ENCODE data around the gene PRKX.
"Not testable (repeated sequence)": the region's sequence is repeated elsewhere in the genome, so short reads cannot be mapped to it uniquely, and the experiment has no call there.

Gene PRKX

DNA sequence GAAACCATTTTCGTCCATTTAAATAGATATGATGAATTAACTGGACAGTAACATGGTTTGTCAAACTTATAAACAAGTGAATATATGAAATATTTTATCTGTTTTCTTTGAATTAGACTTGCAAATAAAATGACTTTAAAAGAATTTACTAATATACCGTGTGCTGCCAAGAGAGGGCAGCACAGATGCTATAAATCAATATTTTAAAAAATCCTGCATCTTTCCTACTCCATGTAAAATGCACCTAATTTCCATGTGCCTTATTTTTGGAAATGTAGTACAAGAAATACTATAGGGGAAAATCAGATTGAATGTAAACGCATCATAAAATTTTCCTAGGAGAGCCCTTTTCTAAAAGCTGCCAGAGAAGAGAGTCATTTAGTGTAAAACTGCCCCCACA lies 62.2 kb downstream of the PRKX start:
- DNase-seq, result peak; percentile 13 to 50

DNA sequence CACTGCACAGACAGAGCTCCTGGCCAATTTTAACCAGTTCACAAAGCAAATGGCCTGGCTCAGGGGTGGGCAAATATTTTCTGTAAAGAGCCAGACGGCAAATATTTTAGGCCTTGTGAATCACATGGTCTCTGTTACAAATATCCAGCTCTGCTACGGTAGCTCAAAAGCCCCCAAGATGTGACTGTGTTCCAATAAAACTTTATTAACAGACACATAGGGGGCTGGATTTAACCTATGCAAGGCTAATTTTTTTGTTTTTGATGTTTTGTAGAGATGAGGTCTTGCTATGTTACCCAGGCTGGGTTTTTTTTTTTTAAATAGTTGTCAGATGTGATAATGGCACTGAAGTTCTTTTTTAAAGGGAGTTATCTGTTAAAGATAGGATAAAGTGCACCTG lies 65.4 kb downstream of the PRKX start:
- no peak for DNase-seq

DNA sequence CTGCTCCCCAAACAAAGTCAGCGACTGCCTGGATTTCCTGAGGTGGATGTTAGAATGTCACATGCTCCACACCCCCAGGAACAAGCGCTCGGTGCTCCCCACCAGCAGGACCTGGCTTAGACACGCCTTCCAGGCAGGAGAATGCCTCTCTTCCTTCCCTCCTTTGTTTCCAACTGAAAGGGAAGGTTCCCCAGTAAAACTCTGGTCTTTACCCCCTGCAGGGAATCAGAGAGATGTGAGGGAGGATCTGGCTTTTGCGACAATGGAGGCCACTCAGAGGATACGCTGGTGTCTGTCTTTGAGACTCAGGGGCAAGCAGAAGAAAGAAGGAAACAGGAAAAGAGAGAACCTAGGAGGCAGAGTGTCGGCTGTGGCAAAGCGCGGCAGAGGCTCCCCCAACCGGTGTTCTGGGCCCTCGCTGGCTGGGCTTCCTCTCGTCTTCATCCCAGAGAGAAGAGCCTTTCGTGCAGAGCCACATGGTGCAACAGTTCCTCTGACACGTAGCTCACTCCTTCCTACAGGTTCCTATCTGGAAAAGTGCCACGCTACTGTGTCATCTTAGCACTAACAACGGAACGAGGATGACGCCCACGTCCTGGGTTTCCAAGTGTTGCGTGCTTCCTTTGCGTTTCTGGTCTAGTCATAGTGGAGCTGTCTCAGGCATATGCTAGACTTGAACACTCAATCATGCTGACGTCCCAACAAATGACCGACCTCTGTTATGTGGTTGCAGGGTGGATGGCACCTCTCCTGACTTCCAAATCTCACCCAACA lies 73.4 kb downstream of the PRKX start:
- not testable (repeated sequence) for DNase-seq

DNA sequence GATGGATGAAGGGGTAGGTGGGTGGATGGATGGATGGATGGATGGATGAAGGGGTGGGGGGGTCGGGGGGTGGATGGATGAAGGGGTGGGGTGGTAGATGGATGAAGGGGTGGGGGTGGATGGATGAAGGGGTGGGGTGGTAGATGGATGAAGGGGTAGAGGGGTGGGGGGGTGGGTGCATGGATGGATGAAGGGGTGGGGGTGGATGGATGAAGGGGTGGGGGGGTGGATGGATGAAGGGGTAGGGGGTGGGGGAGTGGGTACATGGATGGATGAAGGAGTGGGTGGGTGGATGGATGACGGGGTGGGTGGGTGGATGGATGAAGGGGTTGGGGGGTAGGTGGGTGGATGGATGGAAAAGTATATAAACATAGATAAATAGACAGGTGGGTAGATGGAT lies 74.2 kb downstream of the PRKX start:
- no peak for DNase-seq

DNA sequence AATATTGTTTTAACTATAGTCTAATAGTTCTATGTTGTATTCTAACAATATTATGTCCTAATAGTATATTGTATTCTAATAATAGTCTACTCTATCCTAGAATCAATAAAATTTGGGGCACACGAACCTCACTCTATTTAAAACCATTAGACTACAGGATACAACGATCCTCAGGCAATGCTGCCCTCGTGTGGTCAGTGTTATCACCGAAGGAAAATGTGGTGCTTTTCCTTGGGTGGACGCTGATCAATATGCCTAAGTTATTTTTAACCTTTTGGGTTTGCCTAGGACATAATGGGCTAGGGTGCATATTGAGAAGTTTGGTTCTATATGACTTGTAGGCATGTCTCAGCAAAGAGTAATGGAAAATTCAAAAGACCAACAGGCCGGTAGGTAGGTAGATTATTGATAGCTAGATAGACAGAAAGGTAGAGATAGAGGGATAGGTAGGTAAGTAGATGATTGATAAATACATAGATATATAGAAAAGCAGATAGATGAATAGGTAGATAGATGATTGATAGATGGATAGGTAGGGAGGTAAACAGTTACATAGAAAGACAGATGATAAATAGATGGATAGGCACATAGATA lies 75.1 kb downstream of the PRKX start:
- peak; percentile 3 to 55 for DNase-seq

DNA sequence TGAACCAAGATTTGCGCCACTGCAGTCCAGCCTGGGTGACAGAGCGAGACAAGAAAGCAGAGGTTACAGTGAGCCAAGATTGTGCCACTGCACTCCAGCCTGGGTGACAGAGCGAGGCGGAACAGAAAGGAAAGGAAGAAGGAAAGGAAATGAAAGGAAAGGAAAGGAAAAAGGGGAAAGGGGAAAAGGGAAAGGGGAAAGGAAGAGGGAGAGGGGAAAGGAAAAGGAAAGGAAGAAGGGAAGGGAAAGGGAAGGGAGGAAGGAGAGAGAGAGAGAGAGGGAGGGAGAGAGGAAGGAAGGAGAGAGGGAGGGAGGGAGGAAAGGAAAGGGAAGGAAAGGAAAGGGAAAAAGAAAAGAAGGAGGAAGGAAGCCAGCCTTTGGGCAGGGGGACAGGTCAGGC lies 76.6 kb downstream of the PRKX start:
- DNase-seq, result no peak

DNA sequence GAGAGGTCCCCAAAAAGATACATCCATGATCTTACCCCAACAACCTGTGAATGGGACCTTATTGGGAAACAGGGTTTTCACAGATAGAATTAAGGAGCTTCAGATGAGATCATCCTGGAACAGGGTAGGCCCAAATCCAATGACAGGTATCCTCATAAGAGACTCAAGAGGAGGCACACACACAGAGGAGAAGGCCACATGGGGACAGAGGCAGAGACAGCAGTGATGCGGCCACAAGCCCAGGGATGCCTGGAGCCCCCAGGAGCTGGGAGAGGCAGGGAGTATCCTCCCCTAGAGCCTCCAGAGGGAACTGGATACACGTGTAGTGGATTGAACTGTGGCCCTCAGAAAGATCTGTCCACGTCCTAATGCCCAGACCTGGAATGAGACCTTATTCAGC lies 82.3 kb downstream of the PRKX start:
- DNase-seq, result no peak

DNA sequence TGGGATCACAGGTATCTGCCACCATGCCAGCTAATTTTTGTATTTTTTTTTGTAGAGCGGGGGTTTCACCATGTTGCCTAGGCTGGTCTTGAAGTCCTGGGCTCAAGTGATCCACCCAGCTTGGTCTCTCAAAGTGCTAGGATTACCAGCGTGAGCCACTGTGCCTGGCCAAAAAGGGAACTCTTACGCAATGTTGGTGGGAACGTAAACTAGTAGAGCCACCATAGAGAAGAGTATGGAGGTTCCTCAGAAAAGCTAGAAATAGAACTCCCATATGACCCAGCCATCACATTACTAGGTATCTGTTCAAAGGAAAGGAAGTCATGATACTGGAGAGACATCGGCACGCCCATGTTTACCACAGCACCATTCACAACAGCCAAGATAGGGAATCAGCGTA lies 85.9 kb downstream of the PRKX start:
- DNase-seq, result no peak

DNA sequence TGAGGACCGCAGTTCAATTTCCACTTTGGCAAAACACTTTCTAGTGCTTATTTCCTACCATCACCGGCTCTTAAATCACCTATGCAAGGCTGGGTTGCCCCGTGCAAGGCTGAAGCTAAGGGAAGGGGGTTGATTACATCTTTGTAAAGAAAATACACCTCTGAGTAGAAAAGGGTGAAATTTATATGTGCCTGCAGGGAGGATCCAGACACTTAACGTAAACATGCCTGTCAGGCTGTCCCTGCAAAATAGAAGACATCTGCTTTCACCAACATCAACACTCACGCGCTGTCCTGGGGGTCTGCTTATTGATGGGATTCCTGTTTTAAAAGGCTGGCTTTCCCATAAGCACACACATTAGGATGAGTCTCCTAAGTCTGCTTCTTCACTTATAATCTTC lies 92.0 kb downstream of the PRKX start:
- DNase-seq, result no peak

DNA sequence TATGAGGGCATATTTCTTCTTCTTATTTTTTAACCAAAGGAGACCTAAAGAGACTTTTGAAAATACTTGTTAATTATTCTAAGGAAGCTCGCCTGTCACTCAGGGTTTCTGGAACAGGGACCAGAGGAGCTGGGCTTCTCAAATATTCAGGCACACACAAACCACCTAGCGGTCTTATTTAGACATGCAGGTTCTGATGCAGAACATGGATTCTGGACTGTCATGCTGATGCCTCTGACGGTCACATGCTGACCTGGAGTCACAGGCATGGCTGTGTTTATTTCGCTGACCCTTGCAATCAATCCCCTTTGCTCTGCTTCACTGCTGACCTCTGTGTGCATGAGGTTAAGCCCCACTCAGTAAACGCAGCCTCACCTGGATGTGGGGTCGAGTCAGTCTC lies 101.7 kb downstream of the PRKX start:
- not testable (repeated sequence) for DNase-seq

DNA sequence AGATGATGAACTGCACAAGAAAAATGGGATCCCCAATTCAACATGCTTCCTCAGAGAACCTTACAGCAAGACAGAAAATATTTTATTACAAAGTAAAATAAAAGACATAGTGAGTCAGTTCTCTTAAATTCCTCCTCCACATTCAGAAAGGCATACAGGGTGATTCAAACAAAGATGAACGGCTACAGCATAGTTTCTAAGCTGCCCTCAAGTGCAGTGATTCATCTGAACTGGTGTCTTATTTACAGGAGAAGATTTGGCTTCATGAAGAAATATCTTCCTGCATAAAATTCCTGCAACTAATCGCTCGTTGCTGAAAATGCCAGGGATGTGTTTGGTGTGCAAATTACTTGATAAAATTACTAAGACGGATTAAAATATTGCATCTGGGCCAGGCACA lies 103.6 kb downstream of the PRKX start:
- DNase-seq, result no peak

DNA sequence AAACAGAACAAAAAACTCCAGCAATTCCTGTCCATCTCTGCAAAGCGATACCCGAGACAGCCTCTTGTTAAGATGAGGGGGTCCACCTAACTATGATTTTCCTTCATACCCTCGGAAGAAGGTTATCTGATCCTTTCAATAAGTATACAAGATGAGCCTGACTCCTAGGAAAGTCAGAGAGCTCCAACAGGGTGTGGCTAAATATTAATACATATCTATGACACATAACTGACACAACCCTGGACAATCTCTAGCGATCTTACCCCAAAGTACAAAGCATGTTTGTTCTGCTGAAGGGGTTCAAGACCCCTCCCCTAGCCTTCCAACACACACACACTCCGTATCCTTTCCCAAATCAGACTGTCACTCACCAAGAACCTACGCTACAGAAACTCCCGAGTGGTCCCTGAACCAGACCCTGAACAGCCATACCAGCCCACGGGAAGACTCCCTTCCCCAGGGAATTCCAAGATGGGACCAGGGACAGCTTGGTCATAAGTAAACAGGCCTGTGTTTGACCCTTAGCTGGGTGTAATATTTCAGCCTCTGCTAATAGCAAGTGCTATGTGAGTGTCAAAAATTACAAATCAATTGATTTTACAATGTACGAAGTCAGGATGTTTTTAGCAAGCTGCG lies 110.3 kb downstream of the PRKX start:
- no peak for DNase-seq

DNA sequence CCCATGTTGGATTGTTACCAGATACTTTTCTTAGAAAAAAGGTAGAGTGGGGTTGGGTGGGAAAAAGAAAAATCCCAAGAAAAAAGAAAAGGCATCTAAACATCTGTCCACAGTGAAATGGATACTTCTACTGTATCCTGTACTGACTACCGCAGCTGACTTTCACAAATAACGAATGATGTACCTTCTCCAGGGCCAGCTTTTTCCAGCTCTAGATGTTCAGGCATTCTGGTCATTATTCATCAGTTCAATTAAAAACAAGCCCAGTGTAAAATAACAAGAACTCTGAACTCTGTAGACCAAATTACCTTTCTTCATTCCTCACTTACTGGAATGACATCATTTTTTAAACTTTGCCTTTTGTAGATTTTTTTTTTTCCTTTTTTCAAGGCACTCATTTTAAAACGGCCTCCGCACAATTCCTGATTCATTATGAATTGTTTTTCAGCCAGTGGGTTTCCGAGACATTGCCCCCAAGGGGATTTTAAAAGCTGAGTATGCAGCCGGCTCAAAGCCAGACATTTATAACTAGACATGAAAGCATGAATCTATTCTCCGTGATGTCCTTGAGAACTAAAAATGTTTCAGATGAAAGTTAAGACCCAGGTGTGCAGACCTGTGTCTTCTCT lies 113.5 kb downstream of the PRKX start:
- DNase-seq, result no peak

DNA sequence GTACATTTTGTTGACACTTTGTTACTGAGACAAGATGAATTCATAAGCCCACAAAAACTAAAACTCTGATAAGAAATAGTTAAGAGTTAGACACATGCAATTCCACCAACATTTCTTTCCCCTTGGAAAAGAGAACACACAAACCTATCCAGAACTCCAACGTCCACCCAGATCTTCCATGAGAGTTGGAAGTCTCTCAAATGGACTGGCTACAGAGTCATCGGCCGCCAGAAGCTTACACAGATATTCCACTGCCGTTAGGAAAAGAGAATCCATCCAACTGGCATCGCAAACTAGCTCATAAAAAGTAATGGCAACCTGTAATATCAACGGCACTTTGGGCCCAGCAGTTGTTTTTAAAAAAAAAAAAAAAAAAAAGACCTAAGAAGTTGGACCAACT lies 114.7 kb downstream of the PRKX start:
- no peak for DNase-seq

DNA sequence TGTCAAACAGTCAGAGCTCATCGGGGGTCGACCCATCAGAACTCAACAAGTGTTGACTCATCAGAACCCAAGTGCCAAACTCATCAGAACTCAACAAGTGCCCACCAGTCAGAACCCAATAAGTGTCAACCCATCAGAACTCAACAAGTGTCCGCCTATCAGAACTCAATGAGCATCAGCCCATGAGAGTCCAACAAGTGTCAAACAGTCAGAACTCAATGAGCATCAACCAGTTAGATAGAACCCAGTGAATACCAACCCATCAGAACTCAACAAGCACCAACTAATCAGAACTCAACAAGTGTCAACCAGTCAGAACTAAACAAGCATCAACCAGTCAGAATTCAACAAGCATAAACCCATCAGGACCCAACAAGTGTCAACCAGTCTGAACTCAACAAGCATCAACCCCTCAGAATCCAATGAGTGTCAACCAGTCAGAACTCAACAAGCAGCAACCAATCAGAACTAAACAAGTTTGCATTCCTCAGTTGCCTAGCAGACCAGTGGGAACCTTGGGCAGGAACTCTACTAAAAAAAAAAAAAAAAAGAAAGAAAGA lies 115.3 kb downstream of the PRKX start:
- DNase-seq, result no peak

DNA sequence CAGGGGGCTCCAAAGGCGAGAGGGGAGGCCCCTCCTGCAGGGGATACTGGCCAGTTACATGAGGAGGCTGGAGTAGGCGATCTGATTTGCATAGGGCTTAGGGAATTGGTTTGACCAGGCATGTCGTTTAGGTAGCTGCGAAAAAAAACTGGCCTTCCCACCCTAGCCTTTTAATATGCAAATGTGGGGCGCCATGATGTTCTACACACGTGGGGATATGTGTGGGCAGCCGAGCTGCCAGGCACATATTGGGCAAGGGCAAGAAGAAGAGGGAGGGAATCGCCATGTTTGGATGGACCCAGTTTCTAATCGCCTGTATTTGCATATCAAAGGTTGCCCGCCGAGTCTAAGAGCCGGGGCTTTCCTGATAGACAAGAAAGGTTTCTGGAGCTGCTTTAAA lies 121.3 kb downstream of the PRKX start:
- peak; percentile 74 to 84 for DNase-seq

DNA sequence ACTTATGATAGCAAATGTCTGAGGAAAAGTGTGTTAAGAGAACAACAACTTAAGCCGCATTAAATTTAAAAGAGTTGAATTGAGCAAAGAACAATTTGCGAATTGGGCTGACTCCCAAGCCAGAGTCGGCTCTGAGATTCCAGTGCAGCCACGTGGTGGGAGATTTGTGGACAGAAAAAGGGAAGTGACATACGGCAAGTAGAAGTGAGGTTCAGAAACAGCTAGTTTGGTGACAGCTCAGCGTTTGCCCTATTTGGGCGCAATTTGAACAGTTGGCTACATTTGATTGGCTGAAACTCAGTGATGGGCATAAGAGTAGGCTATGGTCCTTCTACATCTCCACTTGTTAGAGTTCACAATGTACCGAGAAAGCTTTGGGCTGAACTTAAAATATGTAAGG lies 124.0 kb downstream of the PRKX start:
- DNase-seq, result no peak

DNA sequence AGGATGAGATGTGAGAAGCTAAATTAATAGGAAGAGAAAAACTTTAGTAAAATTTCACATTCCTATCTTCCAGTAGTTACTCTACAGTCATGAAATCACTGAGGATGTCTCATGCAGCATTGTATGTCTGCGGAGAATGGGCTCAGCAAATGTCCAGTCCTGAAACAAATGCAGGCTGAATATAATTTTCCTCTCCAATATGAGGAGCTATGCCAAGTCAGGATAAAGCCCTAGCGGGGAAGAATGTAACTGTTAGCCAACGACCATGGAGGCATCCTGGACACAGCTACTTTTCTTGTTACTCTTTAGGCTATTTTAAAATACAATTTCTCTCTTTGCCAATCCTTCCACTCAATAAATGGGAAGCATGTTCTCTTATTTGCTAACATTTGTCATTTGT lies 127.7 kb downstream of the PRKX start:
- no peak for DNase-seq

DNA sequence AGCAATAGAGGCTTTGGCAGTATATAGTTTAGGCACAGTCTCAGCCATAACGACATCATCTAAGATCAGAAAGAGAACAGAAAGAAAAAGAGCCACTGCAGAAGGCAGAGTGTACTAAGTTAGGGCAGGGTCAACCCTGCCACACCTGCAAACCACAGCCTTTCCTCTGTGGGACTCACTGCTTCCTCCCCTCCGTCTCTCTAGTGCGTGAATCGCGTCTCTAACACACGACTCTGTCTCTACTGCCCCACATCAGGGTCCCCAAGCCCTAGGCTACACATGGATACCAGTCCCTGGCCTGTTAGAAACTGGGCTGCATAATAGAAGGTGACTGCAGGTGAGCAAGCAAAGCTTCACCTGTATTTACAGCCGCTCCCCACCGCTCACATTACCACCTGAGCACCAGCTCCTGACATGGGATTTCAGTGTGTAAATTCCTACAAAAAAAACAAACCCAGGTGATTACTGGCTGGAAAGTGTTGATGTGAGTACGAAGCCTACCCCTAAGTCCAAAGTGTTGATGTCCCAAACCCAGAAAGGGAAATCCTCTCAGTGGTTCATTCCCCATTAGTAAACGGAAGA lies 128.9 kb downstream of the PRKX start:
- DNase-seq, result no peak

DNA sequence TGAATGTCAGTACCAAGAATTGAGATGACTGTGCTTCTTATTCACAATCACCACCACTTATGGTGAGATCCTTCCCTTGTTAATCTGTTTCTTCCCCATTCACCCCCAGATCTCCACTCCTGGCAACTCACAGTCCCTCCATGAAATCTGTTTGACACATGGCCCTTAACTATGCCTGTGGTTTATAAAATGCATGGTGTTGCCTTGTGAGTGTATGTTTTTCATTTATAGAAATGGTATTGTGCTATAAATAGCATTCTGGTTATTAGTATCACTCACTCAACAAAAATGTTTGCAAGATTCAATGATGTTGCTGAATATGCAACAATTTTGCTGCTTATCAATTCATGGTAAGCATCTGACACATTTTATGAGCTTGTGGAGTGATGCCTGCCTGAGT lies 131.0 kb downstream of the PRKX start:
- no peak for DNase-seq

DNA sequence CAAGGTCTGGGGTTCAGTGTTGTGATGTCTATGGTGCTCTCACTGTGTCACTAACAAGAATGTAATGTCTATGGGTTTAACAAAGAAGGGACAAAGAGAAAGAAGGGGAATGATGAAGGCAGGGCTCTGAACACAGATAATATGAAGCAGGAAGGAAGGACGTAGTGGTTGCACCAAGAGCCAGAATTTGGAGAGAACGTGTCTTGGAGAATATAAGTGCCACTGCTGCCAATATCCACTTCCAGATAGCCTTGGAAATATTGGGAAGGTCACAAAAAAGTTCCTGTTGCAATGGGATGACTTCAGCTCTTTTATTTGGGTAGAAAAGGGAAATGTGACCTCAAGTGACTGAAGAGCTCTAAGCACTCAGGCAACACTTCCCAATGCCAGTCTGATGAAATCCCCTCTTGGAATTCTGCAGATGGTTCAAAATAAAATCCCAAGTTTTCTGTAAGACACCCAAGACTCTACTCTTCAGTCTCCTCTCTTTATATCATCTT lies 131.8 kb downstream of the PRKX start:
- DNase-seq, result no peak

DNA sequence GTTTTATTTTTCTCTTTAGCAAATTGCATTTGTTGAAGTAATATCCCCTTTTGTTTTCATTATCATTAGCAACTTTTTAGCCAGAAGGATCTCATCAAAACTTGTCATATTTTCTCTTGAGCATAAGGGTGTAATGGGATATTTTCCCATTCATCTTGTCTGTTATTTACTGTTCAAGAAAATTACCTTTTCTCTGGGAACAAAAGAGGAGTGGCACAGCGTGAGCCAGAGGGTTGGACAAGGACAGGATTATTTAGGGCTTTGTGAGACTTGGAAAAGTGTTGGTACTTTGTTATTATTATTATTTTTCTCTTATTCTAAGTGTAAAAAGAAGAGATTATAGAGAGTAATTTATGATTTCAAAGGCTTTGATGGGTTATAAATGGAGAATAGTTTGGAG lies 135.9 kb downstream of the PRKX start:
- DNase-seq, result no peak

DNA sequence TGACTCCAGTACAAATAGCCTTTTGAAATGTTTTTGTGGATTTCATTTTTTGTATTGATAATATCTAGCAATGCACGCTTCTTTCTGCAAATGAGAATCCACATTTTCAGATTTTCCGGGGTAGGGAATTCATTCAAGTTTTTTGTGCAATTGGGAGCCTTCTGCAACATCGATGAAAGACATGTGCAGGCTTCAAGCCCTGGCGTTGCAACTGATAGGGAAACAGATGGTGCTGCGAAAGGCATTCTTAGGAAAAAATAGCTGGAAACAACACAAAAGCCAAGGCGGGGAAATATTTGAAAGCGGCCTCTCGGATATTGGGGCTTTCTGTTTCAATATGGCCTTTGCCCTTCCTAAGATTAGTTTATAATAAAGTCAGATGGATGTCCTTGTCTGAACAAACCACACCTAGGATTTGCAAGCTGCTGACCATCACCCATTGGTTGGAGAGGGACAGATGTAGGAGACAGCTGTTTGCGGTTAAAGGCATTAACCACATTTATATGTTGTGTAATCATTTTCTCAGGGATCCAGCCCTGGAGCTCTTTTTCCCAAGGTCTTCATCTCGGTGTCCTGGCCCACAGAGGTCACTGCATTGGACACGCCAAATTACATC lies 136.5 kb downstream of the PRKX start:
- DNase-seq, result no peak
